GM18517 (cell line): ENCODE data around the gene DPH3.

Experiments
- ATAC-seq: cut with Tn5 transposase; IDR thresholded peaks from one replicate; pipeline ENCODE4 v1.9.1; 2021; ENCODE audit warnings: mild to moderate bottlenecking, moderate library complexity; ENCODE audit not compliant: unreplicated experiment

The DPH3 gene

GRCh38 chr3:16236856-16237393 is 27.8 kb downstream of the DPH3 start:
- no peak for ATAC-seq

GRCh38 chr3:16236030-16236639 is 28.6 kb downstream of the DPH3 start:
- ATAC-seq, result no peak

- ATAC-seq, result no peak
Observed at GRCh38 chr3:16234281-16234680, 30.5 kb downstream of the DPH3 start.

- no peak for ATAC-seq
Observed at GRCh38 chr3:16233806-16234205, 30.9 kb downstream of the DPH3 start.

GRCh38 chr3:16231983-16232382 is 32.8 kb downstream of the DPH3 start:
- no peak for ATAC-seq

GRCh38 chr3:16229681-16230080 is 35.1 kb downstream of the DPH3 start:
- no peak for ATAC-seq

- ATAC-seq, result no peak
Observed at GRCh38 chr3:16227566-16227965, 37.2 kb downstream of the DPH3 start.

- ATAC-seq, result no peak
Observed at GRCh38 chr3:16224325-16224724, 40.4 kb downstream of the DPH3 start.

GRCh38 chr3:16222547-16222946 is 42.2 kb downstream of the DPH3 start:
- ATAC-seq, result no peak

- no peak for ATAC-seq
Observed at GRCh38 chr3:16221990-16222389, 42.8 kb downstream of the DPH3 start.

- ATAC-seq, result no peak
Observed at GRCh38 chr3:16219777-16220176, 45.0 kb downstream of the DPH3 start.

GRCh38 chr3:16216373-16216935 is 48.3 kb downstream of the DPH3 start:
- ATAC-seq, result no peak

GRCh38 chr3:16214366-16214765 is 50.4 kb downstream of the DPH3 start:
- ATAC-seq, result no peak

GRCh38 chr3:16211176-16211904 is 53.4 kb downstream of the DPH3 start:
- ATAC-seq, result no peak
